ENCODE data around the gene GAPDHS. TPM values are rescaled to one million over a fixed set of nuclear protein-coding genes. Genes with fewer than 3 reads are reported as not detected.
A peak's percentile ranks its signal among the peaks of the same experiment; 100 is the strongest.

The GAPDHS gene
- total RNA-seq, 1 experiment from 2014 or later = not detected

- H3K79me2 ChIP-seq (ENCODE audit: insufficient read depth, low read length) = no peaks in the 10 kb centered on the region
- H2BK20ac ChIP-seq (ENCODE audit: low read depth, low read length, poor library complexity, severe bottlenecking) = no peak overlapping the region
- DNase-seq = no peak
- H3K27me3 ChIP-seq (ENCODE audit: insufficient read depth, low read length) = no peaks in the 10 kb centered on the region
- H3K4me1 Mint-ChIP-seq = peaks cover 9 to 16% of the 10 kb centered on the region in 2 experiments
- H3K27ac ChIP-seq (ENCODE audit: insufficient read length, low read depth, low read length) = no peak overlapping the region
- H3K23ac ChIP-seq (ENCODE audit: insufficient read length, low read depth, low read length) = no peak overlapping the region
- H3K79me1 ChIP-seq (ENCODE audit: insufficient read depth, low read depth, low read length, poor library complexity, severe bottlenecking) = no peaks in the 10 kb centered on the region
- no peaks in the 10 kb centered on the region for H3K4me1 ChIP-seq (ENCODE audit: insufficient read depth, low read length)
- no CpG with 5 or more reads among the region's 10 CpGs for WGBS (ENCODE audit: extremely low coverage, insufficient read length, low lambda C conversion rate)
- H3K9ac ChIP-seq (ENCODE audit: extremely low read depth, insufficient read length, low read length) = no peak overlapping the region
- no peaks in the 10 kb centered on the region for H3K27me3 Mint-ChIP-seq (ENCODE audit: low read depth)
- H3K14ac ChIP-seq (ENCODE audit: insufficient read depth, low read length) = no peak overlapping the region
- H2BK5ac ChIP-seq (ENCODE audit: insufficient read length, low read length) = no peak overlapping the region
- H2BK12ac ChIP-seq (ENCODE audit: insufficient read length, low read depth, low read length) = no peak overlapping the region
- H4K5ac ChIP-seq (ENCODE audit: insufficient read length, low read depth, low read length) = no peak overlapping the region
- no peaks in the 10 kb centered on the region for H3K23me2 ChIP-seq (ENCODE audit: insufficient read length, low read depth, low read length, poor library complexity, severe bottlenecking)
- H3K9me3 ChIP-seq (ENCODE audit: control insufficient read depth, low read depth, low read length) = no peaks in the 10 kb centered on the region
- TF ChIP-seq CTCF (conservative IDR thresholded peaks at IDR 0.05) = no peak
- H3K4me2 ChIP-seq (ENCODE audit: insufficient read depth, insufficient read length, low read length) = no peak overlapping the region
- H2AFZ ChIP-seq (ENCODE audit: low read length) = no peak overlapping the region
- H3K4ac ChIP-seq (ENCODE audit: low read depth, low read length) = no peak overlapping the region
- no peak overlapping the region for H2BK15ac ChIP-seq (ENCODE audit: low read depth, low read length)
- no peak overlapping the region for H3K4me3 Mint-ChIP-seq
- H3K9me3 Mint-ChIP-seq = no peaks in the 10 kb centered on the region
- H4K8ac ChIP-seq (replicated peaks; ENCODE audit: insufficient read length, low read depth, low read length) = no peak overlapping the region
- no peak overlapping the region for H4K91ac ChIP-seq (ENCODE audit: insufficient read length, low read depth, low read length)
- no peaks in the 10 kb centered on the region for H4K20me1 ChIP-seq (ENCODE audit: control insufficient read depth, insufficient read depth, insufficient read length)
- peaks cover 48 to 90% (median 86%) of the 10 kb centered on the region in 3 experiments; a peak in 6 of 7 replicates for H3K36me3 Mint-ChIP-seq (ENCODE audit: insufficient read depth in 1 of 3, low read depth in 3 of 3)
- no peak overlapping the region for H2AK5ac ChIP-seq (ENCODE audit: insufficient read length, low read length)
- H3K56ac ChIP-seq (ENCODE audit: insufficient read length, low read depth, low read length) = no peak overlapping the region
- no peak overlapping the region for H2BK120ac ChIP-seq (ENCODE audit: low read depth, low read length, poor library complexity, severe bottlenecking)
- H3K18ac ChIP-seq (ENCODE audit: insufficient read length, low read depth, low read length) = no peak overlapping the region
- H3K27ac Mint-ChIP-seq = peak overlapping the region in 1 of 3 experiments; percentile 91; a peak in 2 of 7 replicates
- H3T11ph ChIP-seq (ENCODE audit: low read length) = no peak overlapping the region
These were observed 32.6 kb upstream of the GAPDHS start for GRCh38 chr19:35500611-35501010.

Data from H9 (cell line).